CD4-positive, alpha-beta T cell treated with Interferon alpha-2 for 1 hour (primary cell): ENCODE measurements around the gene ZNF132.

Experiments used
- DNase-seq, 2 donors: peaks; one replicate each; pipeline ENCODE4 v3.0.0-alpha.2; 2020 to 2022

ZNF132 gene

DNA sequence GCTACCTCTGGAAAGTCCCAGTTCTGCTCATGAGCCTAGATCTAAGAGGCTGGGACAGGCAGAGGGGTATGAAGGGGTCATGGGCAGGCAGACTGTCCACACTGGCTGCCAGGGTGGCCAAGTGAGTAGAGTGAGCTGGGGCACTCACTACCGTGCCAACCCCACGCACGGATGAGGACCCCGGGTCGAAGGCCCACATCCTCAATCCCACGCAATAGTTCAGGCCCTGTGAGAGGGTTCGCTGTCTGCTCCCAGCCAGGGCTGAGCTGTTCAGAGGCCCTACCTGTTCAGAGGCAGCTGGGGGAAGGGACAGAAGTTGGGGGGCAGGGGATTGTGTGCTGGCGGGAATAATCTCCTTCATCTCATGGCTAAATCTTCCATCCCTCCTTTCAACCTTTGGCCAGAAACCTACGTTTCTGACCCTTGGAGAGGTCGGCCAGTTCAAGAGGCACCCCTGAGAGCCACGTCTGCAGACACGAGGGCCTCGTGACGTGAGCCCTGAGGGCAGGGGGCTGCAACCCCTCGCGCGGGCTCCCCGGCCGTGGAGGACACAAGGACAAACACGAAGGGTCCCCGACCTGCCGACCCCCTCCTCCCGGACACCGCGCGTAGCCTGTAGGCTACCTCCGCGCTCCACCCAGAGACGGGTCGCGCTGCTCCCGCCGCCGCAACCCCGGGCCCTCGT is 53.9 kb downstream of the ZNF132 start:
- no peak for DNase-seq

DNA sequence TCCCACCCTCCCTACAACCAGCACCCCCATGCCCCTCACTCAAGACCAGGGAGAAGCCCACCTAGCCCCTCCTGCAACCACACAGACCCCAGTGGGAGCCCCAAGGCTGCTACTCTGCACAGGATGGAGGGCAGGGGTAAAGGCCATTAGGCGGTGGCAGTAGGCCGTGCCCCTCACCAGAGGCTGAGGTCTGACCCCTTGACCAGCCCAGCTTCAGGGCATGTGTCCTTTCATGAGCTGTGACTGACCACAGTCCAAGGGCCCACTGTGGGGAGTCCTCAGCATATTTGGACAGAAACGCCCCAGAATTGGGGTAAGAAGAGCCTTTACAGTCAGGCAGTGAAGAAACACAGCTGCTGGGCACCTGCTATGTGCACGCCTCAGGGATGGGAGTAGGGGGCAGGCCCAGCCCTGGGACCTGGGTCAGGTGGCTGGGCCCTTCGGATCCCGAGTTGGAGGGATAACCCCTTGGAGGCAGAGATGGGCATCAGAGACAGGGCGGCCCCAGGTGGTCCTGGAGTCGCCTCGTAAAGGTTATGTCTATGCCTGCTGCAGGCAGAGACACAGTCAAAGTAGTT is 54.6 kb downstream of the ZNF132 start:
- DNase-seq: no peak

DNA sequence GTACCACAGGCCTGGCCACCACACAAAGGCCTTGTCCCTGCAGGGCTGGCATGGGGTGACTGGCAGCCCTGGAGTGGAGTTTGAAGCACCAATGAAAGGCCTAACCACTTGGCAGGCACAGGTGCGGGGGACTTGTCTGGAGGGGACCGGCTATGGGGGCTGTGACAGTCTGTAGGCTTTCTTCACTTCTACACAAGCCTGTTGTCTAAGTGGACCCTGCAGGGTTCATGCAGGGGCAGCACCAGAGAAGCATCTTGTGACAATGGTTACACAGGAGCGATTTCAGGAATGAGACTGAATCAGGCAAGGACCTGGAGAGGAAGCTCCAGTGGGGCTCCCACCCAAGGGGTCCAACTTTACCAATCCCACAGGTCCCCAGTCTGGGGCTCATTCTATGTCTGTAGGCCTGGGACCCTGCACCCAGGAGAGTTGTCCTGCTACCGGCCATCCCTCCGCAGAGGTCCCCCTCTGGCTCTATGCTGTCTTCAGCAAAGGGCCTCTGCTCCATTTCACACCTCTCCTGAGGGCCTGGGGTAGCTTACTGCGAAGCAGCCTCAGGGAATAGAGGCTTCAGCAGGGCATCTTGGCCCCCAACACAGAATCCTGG is 56.9 kb downstream of the ZNF132 start:
- no peak for DNase-seq
